ENCODE results near the gene SMOC1.

The SMOC1 gene

DNA sequence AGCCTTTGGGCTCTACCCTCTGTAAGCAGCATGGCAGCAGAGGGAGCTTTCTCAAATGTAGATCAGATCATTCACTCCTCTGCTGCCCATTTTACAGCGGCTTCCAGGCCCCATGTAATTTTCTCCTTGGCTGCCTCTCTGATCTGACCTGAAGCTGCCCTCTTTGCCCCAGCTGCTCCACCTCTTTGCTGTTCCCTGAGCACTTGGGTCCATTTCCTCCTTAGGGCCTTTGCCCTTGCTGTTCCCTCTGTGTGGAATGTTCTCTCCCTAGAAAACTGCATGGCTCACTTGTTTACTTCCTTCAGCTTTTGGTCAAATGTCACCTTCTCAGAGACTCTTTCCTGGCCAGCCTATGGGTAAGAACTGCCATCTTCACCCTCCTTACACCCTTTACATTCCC, 37.2 kb downstream of the SMOC1 start:
- no peaks in the 10 kb centered on the region for H3K27me3 ChIP-seq (ENCODE audit: control insufficient read depth, insufficient read depth, low read length, poor library complexity, severe bottlenecking)
- no peak overlapping the region for H3K27ac ChIP-seq (ENCODE audit: insufficient read depth, low read depth, low read length, poor library complexity, severe bottlenecking)
- whole genome bisulfite sequencing, 2 experiments = 84 to 91% methylated on average over 1 of the region's 1 CpG
- no peaks in the 10 kb centered on the region for H3K36me3 ChIP-seq (ENCODE audit: control insufficient read depth, insufficient read depth, low read length)
- H3K4me3 ChIP-seq (ENCODE audit: insufficient read depth, low read depth, low read length) = no peak overlapping the region
- H3K4me1 ChIP-seq (ENCODE audit: control insufficient read depth, insufficient read depth, low read length) = peaks cover 14% of the 10 kb centered on the region
- H3K9me3 ChIP-seq (ENCODE audit: control insufficient read depth, low read length) = no peaks in the 10 kb centered on the region

DNA sequence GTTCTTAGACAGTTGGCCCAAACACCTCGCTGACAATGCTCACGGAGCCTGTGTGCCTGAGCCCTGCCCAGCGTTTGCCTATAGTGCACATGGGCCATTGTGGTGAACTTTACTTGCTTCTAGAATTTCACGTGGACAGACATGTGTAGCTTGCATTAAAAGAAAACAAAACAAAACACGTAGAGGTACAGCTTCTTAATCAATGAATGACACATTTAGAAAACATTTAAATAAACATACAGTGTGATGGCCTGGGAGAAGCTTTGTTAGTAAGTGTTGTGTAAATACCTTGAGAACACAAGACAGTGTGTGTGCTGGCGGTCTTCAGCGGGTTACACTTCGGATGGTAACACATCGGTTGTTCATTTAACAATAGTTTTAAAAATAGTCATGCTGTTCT, 38.1 kb downstream of the SMOC1 start:
- Histone ChIP-seq H3K4me1 (ENCODE audit: control insufficient read depth, insufficient read depth, low read length) (peaks cover 14% of the 10 kb centered on the region), H3K27ac (ENCODE audit: insufficient read depth, low read depth, low read length, poor library complexity, severe bottlenecking) (no peak overlapping the region), H3K4me3 (ENCODE audit: insufficient read depth, low read depth, low read length) (no peak overlapping the region), H3K36me3 (ENCODE audit: control insufficient read depth, insufficient read depth, low read length) (no peaks in the 10 kb centered on the region), H3K27me3 (ENCODE audit: control insufficient read depth, insufficient read depth, low read length, poor library complexity, severe bottlenecking) (no peaks in the 10 kb centered on the region), H3K9me3 (ENCODE audit: control insufficient read depth, low read length) (no peaks in the 10 kb centered on the region)
- 89 to 94% methylated on average over 8 to 9 of the region's 9 CpGs for WGBS, 2 experiments

DNA sequence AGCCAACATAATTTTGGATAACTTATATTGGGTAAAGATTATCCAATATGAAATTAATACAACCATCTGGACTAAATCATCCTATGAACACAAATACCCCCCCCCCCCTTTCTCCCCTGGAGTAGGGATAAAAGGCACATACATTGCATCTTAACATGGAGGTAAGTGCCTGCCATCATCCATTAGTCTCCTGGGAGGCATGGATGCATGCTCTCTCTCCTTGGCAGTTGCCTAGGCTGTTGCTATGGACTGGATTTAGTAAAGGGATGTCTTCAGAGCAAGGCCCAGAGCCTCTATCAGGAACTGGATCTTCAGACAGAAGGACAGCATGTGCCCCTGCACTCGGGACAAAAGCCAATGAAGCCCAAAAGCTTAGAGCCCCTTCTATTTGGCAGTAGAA, 40.6 kb downstream of the SMOC1 start:
- Histone ChIP-seq H3K4me1 (ENCODE audit: control insufficient read depth, insufficient read depth, low read length) (peaks cover 14% of the 10 kb centered on the region), H3K36me3 (ENCODE audit: control insufficient read depth, insufficient read depth, low read length) (no peaks in the 10 kb centered on the region), H3K27ac (ENCODE audit: insufficient read depth, low read depth, low read length, poor library complexity, severe bottlenecking) (no peak overlapping the region), H3K27me3 (ENCODE audit: control insufficient read depth, insufficient read depth, low read length, poor library complexity, severe bottlenecking) (no peaks in the 10 kb centered on the region), H3K9me3 (ENCODE audit: control insufficient read depth, low read length) (no peaks in the 10 kb centered on the region), H3K4me3 (ENCODE audit: insufficient read depth, low read depth, low read length) (no peak overlapping the region)
- 92 to 98% methylated on average over 1 of the region's 1 CpG for WGBS, 2 experiments

DNA sequence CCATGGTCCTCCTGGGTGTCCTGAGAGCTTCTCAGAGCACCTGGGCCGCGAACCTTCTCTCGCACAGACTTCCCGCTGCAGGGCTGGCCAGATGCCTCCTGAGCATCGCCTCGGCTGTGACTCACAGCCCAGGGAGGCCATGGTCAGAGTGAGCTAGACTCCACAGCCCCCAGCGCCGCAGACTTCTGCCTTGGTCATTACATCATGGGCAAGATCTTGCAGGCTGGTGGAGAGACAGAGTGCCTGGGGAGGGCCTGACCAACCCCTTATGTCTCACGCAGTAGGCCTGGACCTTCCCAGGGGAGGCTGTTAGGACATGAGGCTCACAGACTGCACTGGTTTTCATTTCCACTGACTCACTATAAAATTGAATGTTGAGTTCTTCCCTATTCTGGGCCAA, 41.8 kb downstream of the SMOC1 start:
- H3K27ac ChIP-seq (ENCODE audit: insufficient read depth, low read depth, low read length, poor library complexity, severe bottlenecking) = no peak overlapping the region
- H3K4me1 ChIP-seq (ENCODE audit: control insufficient read depth, insufficient read depth, low read length) = peaks cover 10% of the 10 kb centered on the region
- no peaks in the 10 kb centered on the region for H3K9me3 ChIP-seq (ENCODE audit: control insufficient read depth, low read length)
- no peak overlapping the region for H3K4me3 ChIP-seq (ENCODE audit: insufficient read depth, low read depth, low read length)
- H3K27me3 ChIP-seq (ENCODE audit: control insufficient read depth, insufficient read depth, low read length, poor library complexity, severe bottlenecking) = no peaks in the 10 kb centered on the region
- H3K36me3 ChIP-seq (ENCODE audit: control insufficient read depth, insufficient read depth, low read length) = no peaks in the 10 kb centered on the region
- 94 to 95% methylated on average over 9 of the region's 9 CpGs for WGBS, 2 experiments

DNA sequence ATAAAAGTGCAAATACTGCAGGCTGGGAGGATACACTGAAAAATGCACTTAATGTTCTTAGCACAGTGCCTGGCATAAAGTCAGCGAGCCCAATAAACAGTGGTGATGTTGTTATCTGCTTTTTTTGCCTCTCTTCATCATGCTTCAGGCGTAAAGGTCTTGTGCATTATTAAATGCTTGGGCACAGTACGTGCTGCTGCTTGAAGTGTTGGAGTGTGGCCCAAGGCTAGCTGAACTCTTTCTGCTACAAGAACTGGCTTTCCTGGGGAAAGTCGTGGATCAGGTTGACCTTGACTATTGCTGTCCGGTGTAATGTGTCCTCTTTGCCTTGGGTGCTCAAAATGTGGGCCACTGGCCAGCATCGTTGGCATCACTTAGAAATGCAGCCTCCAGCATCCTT, 43.0 kb downstream of the SMOC1 start:
- no peaks in the 10 kb centered on the region for H3K36me3 ChIP-seq (ENCODE audit: control insufficient read depth, insufficient read depth, low read length)

DNA sequence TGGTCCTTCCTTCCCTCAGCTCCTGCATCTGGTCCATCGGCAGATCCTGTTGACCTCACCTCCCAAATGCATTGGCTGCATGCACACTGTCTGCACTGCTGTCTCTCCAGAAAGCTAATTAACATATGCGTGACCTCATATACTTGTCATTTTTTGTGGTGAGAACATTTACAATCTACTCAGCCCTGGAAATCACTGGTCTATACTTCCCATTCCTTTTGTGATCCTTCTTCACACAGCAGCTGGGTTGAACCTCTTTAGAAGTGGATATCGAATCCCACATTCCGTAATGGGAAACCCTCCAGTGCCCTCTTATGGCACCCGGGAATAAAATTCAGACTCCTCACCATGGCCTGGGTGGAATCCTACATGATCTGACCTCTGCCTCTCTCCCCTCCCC, 45.0 kb downstream of the SMOC1 start:
- WGBS, 2 experiments = 84 to 92% methylated on average over 4 to 5 of the region's 5 CpGs
- H3K27me3 ChIP-seq (ENCODE audit: control insufficient read depth, insufficient read depth, low read length, poor library complexity, severe bottlenecking) = no peaks in the 10 kb centered on the region
- H3K4me1 ChIP-seq (ENCODE audit: control insufficient read depth, insufficient read depth, low read length) = peaks cover 21% of the 10 kb centered on the region
- no peaks in the 10 kb centered on the region for H3K9me3 ChIP-seq (ENCODE audit: control insufficient read depth, low read length)
- H3K4me3 ChIP-seq (ENCODE audit: insufficient read depth, low read depth, low read length) = no peak overlapping the region
- no peak overlapping the region for H3K27ac ChIP-seq (ENCODE audit: insufficient read depth, low read depth, low read length, poor library complexity, severe bottlenecking)
- no peaks in the 10 kb centered on the region for H3K36me3 ChIP-seq (ENCODE audit: control insufficient read depth, insufficient read depth, low read length)

More for the DNA sequence above, 43.0 kb downstream of the SMOC1 start:
- no peak overlapping the region for H3K4me3 ChIP-seq (ENCODE audit: insufficient read depth, low read depth, low read length)
- H3K27me3 ChIP-seq (ENCODE audit: control insufficient read depth, insufficient read depth, low read length, poor library complexity, severe bottlenecking) = no peaks in the 10 kb centered on the region
- 94 to 95% methylated on average over 6 of the region's 6 CpGs for WGBS, 2 experiments
- H3K27ac ChIP-seq (ENCODE audit: insufficient read depth, low read depth, low read length, poor library complexity, severe bottlenecking) = no peak overlapping the region
- peaks cover 11% of the 10 kb centered on the region for H3K4me1 ChIP-seq (ENCODE audit: control insufficient read depth, insufficient read depth, low read length)
- H3K9me3 ChIP-seq (ENCODE audit: control insufficient read depth, low read length) = no peaks in the 10 kb centered on the region

DNA sequence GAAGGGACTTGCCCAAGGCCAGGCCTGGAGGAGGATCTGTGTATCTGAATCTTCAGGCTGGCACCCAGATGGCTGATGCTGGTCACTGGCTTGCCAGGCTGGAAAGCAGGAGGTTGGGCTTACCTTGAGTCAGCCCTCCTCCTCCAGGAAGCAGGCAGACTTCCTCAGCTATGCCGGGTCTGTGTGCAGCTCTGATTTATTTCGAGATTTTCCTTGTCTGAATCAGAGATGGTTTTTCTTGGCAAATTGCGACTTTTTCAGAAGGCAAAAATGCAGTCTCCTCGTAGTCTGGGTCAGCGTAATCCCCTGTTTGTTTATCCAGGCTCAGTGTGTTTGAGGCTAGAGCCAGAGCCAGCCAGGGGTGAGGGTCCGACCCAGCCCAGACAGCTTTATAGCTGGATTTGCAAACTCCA, 48.9 kb downstream of the SMOC1 start:
- no peaks in the 10 kb centered on the region for H3K9me3 ChIP-seq (ENCODE audit: control insufficient read depth, low read length)
- peaks cover 49% of the 10 kb centered on the region for H3K4me1 ChIP-seq (ENCODE audit: control insufficient read depth, insufficient read depth, low read length)
- H3K36me3 ChIP-seq (ENCODE audit: control insufficient read depth, insufficient read depth, low read length) = no peaks in the 10 kb centered on the region
- H3K4me3 ChIP-seq (ENCODE audit: insufficient read depth, low read depth, low read length) = no peak overlapping the region
- H3K27ac ChIP-seq (ENCODE audit: insufficient read depth, low read depth, low read length, poor library complexity, severe bottlenecking) = no peak overlapping the region
- H3K27me3 ChIP-seq (ENCODE audit: control insufficient read depth, insufficient read depth, low read length, poor library complexity, severe bottlenecking) = no peaks in the 10 kb centered on the region
- WGBS, 2 experiments = 81 to 88% methylated on average over 6 of the region's 6 CpGs

DNA sequence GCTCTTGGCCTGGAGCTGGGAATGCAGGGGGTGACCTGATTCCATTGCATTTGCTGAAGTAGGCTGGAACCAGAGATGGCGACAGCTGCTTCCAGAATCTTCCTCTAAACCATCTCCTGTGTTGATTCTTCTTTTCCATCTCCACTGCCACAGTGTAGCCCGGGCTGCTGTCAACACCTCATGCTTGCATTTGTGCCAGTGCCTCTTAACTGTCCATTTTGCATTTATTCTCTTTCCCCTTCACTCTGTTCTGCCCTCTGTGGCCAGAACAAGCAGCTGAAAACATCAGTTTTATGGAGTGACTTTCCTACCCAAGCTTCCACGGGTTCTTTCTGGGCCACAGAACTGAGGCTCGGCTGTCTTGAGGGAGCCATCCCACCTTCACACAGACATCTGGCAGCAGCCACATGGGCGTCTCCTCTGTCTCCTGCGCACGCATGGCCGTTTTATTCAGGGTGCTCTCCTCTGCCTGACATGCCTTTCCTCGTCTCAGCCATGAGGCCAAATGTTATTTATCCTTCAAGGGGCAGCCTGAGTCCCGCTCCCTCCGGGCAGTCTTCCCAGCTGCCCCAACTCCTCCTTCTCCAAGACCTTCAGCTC, 51.7 kb downstream of the SMOC1 start:
- Histone ChIP-seq H3K4me1 (ENCODE audit: control insufficient read depth, insufficient read depth, low read length) (peaks cover 49% of the 10 kb centered on the region), H3K36me3 (ENCODE audit: control insufficient read depth, insufficient read depth, low read length) (no peaks in the 10 kb centered on the region), H3K4me3 (ENCODE audit: insufficient read depth, low read depth, low read length) (no peak overlapping the region), H3K27me3 (ENCODE audit: control insufficient read depth, insufficient read depth, low read length, poor library complexity, severe bottlenecking) (no peaks in the 10 kb centered on the region), H3K9me3 (ENCODE audit: control insufficient read depth, low read length) (no peaks in the 10 kb centered on the region), H3K27ac (ENCODE audit: insufficient read depth, low read depth, low read length, poor library complexity, severe bottlenecking) (no peak overlapping the region)
- WGBS, 2 experiments = 94 to 96% methylated on average over 11 of the region's 11 CpGs

DNA sequence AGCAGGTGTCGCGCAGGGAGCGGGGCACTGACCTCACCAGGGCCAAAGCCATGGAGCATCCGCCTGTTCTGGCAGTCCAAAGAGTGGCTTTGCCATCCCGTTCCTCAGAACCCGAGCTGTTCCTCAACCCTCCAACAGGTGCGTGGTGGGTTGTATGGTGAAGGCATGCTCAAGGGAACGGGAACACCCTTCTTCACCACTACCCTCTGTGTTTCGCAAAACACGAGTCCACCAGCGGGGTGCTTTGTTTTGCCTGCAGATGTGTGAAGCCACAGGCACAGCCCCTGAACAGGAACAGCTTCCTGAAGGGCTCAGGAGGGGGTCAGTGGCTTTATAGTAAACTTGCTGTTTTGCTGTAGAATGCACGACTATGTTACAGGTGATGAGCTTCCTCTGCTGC, 52.7 kb downstream of the SMOC1 start:
- H3K36me3 ChIP-seq (ENCODE audit: control insufficient read depth, insufficient read depth, low read length) = no peaks in the 10 kb centered on the region
- peaks cover 46% of the 10 kb centered on the region for H3K4me1 ChIP-seq (ENCODE audit: control insufficient read depth, insufficient read depth, low read length)
- H3K9me3 ChIP-seq (ENCODE audit: control insufficient read depth, low read length) = no peaks in the 10 kb centered on the region
- H3K27me3 ChIP-seq (ENCODE audit: control insufficient read depth, insufficient read depth, low read length, poor library complexity, severe bottlenecking) = no peaks in the 10 kb centered on the region
- peak overlapping the region; percentile 83 for H3K27ac ChIP-seq (ENCODE audit: insufficient read depth, low read depth, low read length, poor library complexity, severe bottlenecking)
- WGBS, 2 experiments = 74 to 77% methylated on average over 12 of the region's 12 CpGs
- H3K4me3 ChIP-seq (ENCODE audit: insufficient read depth, low read depth, low read length) = no peak overlapping the region

DNA sequence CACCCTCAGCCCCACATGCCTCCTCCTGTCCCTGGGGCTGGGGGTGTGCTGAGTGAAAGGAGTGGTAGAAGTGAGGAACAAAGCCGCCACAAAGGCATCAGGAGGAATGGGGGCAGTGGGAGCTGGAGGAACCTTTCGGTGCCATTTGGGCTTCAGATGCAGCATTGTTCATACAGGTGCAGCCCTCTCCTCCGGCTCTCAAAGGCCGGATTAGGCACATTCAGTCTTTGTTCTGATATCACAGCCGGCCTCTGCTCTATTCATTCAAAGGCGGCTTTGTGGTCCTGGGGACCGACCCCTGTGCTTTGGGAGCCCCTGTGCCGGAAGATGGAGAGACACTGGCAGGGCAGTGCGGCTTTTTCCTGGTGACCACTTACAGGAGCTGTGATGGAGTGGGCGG, 53.2 kb downstream of the SMOC1 start:
- no peaks in the 10 kb centered on the region for H3K9me3 ChIP-seq (ENCODE audit: control insufficient read depth, low read length)
- H3K27me3 ChIP-seq (ENCODE audit: control insufficient read depth, insufficient read depth, low read length, poor library complexity, severe bottlenecking) = no peaks in the 10 kb centered on the region
- 25 to 27% methylated on average over 10 of the region's 10 CpGs for WGBS, 2 experiments
- H3K36me3 ChIP-seq (ENCODE audit: control insufficient read depth, insufficient read depth, low read length) = no peaks in the 10 kb centered on the region
- peaks cover 48% of the 10 kb centered on the region for H3K4me1 ChIP-seq (ENCODE audit: control insufficient read depth, insufficient read depth, low read length)
- peak overlapping the region; percentile 83 for H3K27ac ChIP-seq (ENCODE audit: insufficient read depth, low read depth, low read length, poor library complexity, severe bottlenecking)
- no peak overlapping the region for H3K4me3 ChIP-seq (ENCODE audit: insufficient read depth, low read depth, low read length)
